NT2/D1 (cell line): ENCODE results near the gene LRRC9.
A peak's percentile ranks its signal among the peaks of the same experiment; 100 is the strongest.

Experiments used
- DNase-seq: peaks from one replicate; pipeline ENCODE4 v3.0.0-alpha.2; 2011; ENCODE audit warnings: low read depth, low spot score
- H3K27me3 ChIP-seq: 2 replicates; pipeline ENCODE4 v1.6.0; 2011; ENCODE audit warnings: mild to moderate bottlenecking; ENCODE audit not compliant: insufficient read length, insufficient read depth
- H3K36me3 ChIP-seq: 2 replicates; pipeline ENCODE4 v1.6.1; 2011; ENCODE audit warnings: mild to moderate bottlenecking, low read length, mixed read lengths; ENCODE audit not compliant: insufficient read depth, insufficient read length
- H3K4me1 ChIP-seq: 2 replicates; pipeline ENCODE4 v1.5.1; 2011; ENCODE audit not compliant: insufficient read depth, insufficient read length
- H3K4me3 ChIP-seq: 2 replicates; pipeline ENCODE4 v1.5.1; 2011; ENCODE audit warnings: low read depth; ENCODE audit not compliant: insufficient read length
- H3K9ac ChIP-seq: 2 replicates; pipeline ENCODE4 v1.6.0; 2011; ENCODE audit warnings: low read depth; ENCODE audit not compliant: insufficient read length
- H3K9me3 ChIP-seq: 2 replicates; pipeline ENCODE4 v1.5.1; 2011; ENCODE audit warnings: mild to moderate bottlenecking, low read length; ENCODE audit not compliant: insufficient read depth
- SUZ12 ChIP-seq: IDR thresholded peaks from 2 replicates; pipeline ENCODE4 v1.6.1; 2011; ENCODE audit not compliant: insufficient read length, insufficient read depth; ENCODE audit errors: extremely low read depth
- YY1 ChIP-seq: IDR thresholded peaks from 2 replicates; pipeline ENCODE4 v1.6.1; 2011; ENCODE audit not compliant: insufficient read length, insufficient read depth
- ZNF274 ChIP-seq: IDR thresholded peaks from 2 replicates; pipeline ENCODE4 v1.6.1; 2011; ENCODE audit warnings: mild to moderate bottlenecking, low read depth, low read length

LRRC9 gene

DNA sequence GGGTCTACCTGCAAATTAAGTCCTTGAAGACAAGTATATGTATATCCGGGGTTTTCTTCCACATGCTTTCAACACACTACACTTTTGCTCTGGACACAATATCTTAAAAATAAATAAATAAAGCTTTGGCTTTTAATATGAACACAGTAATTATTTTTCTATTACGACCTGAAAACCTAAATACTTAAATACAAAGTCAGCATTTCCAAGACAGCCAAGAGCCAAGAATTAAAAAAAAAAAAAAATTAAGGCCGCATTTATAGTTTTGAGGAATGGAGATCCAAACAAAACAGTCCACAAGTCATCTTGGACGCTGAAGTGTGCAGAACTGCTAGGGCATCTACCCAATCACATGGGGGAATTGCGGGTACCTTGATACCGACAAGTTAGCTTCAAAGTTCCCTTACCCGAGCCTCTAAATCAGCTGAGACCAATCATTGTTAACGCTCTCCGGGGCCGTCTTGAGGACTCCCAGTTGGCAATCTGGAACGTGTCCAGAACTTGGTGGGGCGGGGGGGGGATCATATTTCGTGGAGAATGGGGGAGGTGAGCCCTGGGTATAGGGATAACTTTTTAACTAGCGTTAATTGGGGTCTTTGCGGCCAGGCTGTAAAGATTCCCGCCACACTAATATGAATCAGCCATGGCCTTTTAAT lies 171.0 kb downstream of the LRRC9 start:
- no peak for TF ChIP-seq SUZ12
- no peak for TF ChIP-seq YY1
- TF ChIP-seq ZNF274: no peak
- peak overlapping the region; percentile 90 for H3K4me3 ChIP-seq
- peaks cover 2% of the 10 kb centered on the region for H3K36me3 ChIP-seq
- H3K4me1 ChIP-seq: no peaks in the 10 kb centered on the region
- H3K9me3 ChIP-seq: no peaks in the 10 kb centered on the region
- H3K9ac ChIP-seq: peak overlapping the region; percentile 88
- DNase-seq: no peak
- no peaks in the 10 kb centered on the region for H3K27me3 ChIP-seq

DNA sequence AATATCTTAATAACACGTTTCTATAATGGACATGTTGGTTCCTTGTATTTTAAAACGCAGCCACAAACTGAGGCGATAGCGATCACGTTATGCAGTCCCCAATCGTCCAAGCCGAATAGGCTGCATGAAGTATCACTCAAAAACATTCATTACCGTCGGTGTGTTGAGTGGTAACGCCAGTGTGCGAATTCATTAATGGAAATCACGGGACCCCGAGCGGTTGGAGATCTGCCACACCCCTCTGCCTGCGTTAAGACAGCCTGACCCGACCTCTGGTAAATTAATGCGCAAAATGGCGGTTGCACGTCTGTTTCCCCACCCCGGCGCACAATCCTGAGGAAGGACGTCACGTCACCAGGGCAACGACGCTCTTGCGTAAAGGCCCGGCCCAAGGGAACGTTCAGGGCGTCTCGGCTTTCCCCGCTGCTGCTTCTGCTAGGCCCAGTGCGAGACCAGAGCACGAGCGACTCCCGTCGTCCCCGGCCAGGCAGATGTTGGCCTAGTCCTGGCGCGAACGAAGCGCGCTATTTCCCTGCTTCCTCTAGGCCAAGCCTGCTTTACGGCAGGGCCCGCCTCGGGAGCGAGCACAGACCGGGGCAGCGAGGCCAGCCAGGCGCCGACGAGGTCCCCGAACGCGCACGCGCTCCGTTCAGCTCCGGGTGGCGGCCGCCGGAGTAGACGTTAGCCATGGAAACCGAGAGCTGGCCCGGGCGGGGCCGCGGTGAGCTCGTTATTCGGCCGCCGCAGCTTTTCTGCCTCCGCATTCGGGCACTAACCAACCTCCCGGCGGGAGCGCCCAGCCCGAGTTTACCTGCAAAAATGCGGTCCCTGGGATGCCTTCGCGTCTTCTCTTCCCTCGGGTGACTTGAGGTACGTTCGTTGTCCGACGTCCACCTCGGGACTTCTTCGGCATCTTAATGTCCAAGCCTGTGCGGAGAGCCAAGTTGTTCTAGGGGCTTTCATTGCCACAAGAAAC lies 171.9 kb downstream of the LRRC9 start, which contains the start of gene PCNX4:
Gene PCNX4, plus strand, starts transcription at position 374 of the 976 bp plus-strand sequence. CDS start 15,716 bp downstream, outside the sequence.
- Histone ChIP-seq H3K36me3 (peaks cover 8% of the 10 kb centered on the region), H3K9me3 (no peaks in the 10 kb centered on the region), H3K27me3 (no peaks in the 10 kb centered on the region), H3K4me1 (no peaks in the 10 kb centered on the region), H3K9ac (peak within 1 kb of the TSS; percentile 88), H3K4me3 (peak within 1 kb of the TSS; percentile 90)
- TF ChIP-seq SUZ12: no peak
- peak; percentile 60 for TF ChIP-seq YY1
- no peak for TF ChIP-seq ZNF274
- peak; percentile 85 for DNase-seq

DNA sequence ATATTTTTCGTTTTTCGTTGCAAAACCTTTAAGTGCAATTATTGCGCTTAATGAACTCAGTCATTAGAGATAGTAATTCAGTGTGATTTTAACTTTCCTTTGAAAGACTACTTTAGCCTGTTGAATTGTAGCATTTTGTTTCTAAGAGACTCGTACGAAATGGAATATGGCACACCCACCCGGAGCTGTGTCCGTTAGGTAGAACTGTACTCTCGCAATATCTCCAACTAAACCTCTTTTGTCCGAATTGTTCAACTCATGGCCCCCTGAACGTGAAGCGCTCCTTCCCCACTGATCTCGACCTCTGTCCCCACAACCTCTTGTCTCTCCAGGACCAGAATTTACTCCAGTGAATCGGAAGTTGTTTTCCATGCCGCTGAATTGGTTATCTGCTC lies 172.6 kb downstream of the LRRC9 start:
- peaks cover 15% of the 10 kb centered on the region for H3K36me3 ChIP-seq
- peak overlapping the region; percentile 88 for H3K9ac ChIP-seq
- no peak for DNase-seq
- peak overlapping the region; percentile 90 for H3K4me3 ChIP-seq
- H3K9me3 ChIP-seq: no peaks in the 10 kb centered on the region
- TF ChIP-seq YY1: no peak
- H3K27me3 ChIP-seq: no peaks in the 10 kb centered on the region
- no peaks in the 10 kb centered on the region for H3K4me1 ChIP-seq

DNA sequence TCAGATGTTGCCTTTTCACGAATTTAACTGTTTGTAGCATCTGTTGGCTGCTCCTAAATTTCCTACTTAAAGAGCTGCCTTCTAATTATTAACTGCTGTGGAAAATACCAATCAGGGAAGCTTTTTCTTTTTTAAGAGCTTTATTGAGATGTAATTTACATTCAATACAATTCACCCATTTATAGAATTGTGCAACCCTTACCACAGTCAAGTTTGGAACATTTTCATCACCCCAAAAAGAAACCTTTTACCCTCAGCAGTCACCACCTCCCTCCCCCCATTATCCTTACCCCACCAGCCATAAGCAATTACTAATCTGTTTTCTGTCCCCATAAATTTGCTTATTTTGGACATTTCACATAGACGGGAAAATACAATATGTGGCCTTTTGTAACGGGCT lies 173.1 kb downstream of the LRRC9 start:
- TF ChIP-seq SUZ12 (no peak), ZNF274 (no peak), YY1 (no peak)
- no peaks in the 10 kb centered on the region for H3K4me1 ChIP-seq
- H3K4me3 ChIP-seq: peak overlapping the region; percentile 90
- H3K9ac ChIP-seq: peak overlapping the region; percentile 88
- no peaks in the 10 kb centered on the region; the same call in 1 of the 2 replicates for H3K9me3 ChIP-seq
- no peaks in the 10 kb centered on the region for H3K27me3 ChIP-seq
- peaks cover 21% of the 10 kb centered on the region for H3K36me3 ChIP-seq
- no peak for DNase-seq

DNA sequence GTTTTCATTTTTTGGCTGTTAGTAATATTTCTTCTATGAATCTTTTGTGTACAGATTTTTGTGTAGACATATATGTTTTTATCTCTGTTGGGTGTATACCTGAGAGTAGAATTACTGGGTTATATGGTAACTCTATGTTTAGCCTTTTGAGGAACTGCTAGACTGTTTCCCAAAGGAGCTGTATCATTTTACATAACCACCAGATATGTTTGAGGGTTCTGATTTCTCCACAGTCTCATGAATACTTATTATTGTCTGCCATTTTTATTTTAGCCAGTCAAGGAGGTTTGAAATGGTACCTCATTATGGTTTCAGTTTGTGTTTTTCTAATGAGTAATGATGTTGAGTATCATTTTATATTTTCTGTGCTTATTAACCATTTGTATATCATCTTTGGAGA lies 173.7 kb downstream of the LRRC9 start:
- no peak for TF ChIP-seq SUZ12
- no peak for TF ChIP-seq YY1
- no peak for TF ChIP-seq ZNF274
- no peaks in the 10 kb centered on the region; the same call in 1 of the 2 replicates for H3K9me3 ChIP-seq
- H3K4me3 ChIP-seq: peak overlapping the region; percentile 90
- H3K27me3 ChIP-seq: no peaks in the 10 kb centered on the region
- H3K9ac ChIP-seq: peak overlapping the region; percentile 88
- no peaks in the 10 kb centered on the region for H3K4me1 ChIP-seq
- H3K36me3 ChIP-seq: peaks cover 22% of the 10 kb centered on the region
- DNase-seq: no peak

DNA sequence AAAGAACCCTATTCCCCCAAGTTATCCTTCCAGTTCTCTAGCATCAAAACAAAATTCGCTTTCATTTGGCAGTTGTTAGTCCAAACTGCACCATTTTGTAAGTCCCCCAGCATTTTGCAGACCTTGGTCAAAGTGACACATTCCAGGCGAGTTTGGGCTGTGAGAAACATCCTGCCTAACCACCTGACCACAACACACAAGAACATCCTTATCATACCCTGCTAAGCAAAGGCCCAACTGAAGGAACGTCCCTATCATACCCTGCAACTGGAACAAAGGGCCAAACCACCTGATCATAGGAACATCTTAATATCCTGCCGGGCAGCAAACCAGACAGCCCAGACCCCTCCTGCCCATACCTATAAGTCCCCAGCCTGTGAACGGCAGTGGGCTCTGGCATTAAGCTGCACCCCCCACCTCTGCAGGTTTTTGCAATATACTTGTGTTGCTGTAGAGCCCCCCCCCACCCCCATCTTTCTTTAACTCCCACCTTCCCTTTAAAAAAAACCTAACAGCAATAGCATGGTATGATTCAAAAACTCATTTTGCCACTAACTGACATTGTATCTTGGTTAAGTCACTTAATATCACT lies 174.5 kb downstream of the LRRC9 start:
- Histone ChIP-seq H3K4me3 (no peak overlapping the region), H3K4me1 (no peaks in the 10 kb centered on the region), H3K9ac (no peak overlapping the region), H3K27me3 (no peaks in the 10 kb centered on the region), H3K36me3 (peaks cover 25% of the 10 kb centered on the region), H3K9me3 (no peaks in the 10 kb centered on the region; the same call in 1 of the 2 replicates)
- no peak for TF ChIP-seq SUZ12
- no peak for DNase-seq

DNA sequence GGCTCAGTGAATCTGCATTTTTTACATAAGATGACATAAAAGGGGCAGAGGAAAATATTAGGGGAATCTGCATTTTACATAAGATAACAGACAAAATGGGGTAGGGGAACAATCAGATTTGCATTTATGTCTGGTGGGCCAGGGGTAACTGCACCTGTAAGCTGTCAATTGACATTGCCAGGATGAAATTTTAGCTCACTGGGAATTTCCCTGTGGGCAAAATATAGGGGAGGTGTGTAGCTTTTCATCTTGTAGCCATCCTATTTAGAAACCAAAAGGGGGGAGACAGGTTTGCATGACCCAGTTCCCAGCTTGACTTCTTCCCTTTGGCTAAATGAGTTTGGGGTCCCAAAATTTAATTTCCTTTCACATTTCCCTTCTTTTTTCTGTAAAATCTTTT lies 175.3 kb downstream of the LRRC9 start:
- H3K9me3 ChIP-seq: no peaks in the 10 kb centered on the region; the same call in 1 of the 2 replicates
- H3K9ac ChIP-seq: no peak overlapping the region
- no peak overlapping the region for H3K4me3 ChIP-seq
- H3K4me1 ChIP-seq: no peaks in the 10 kb centered on the region
- DNase-seq: no peak
- TF ChIP-seq SUZ12 (no peak), ZNF274 (no peak), YY1 (no peak)
- peaks cover 25% of the 10 kb centered on the region for H3K36me3 ChIP-seq
- H3K27me3 ChIP-seq: no peaks in the 10 kb centered on the region
